Left lung (tissue), 10 donors: ENCODE results near the gene B4GALT3. TPM values are rescaled to one million over a fixed set of nuclear protein-coding genes. Genes with fewer than 3 reads are reported as not detected.

ENCODE experiments used
- ATAC-seq: fragments of 200-7000 bp; cut with Tn5 transposase; one replicate; pipeline ENCODE4 v1.9.1; 2020; ENCODE audit warnings: moderate library complexity
- DNase-seq, 4 donors: peaks; one replicate each; pipeline ENCODE4 v3.0.0-alpha.2; 2013 to 2020
- H3K27ac ChIP-seq, 2 donors: fragments of 200-600 bp; sonication (generic) in 1 of 2; one replicate each; pipeline versions ENCODE4 v1.5.0 to v1.8.0; 2020 to 2021
- H3K27me3 ChIP-seq, 2 donors: fragments of 200-600 bp; sonication (generic) in 1 of 2; one replicate each; pipeline versions ENCODE4 v1.5.0 to v1.8.0; 2020 to 2021
- H3K36me3 ChIP-seq, 2 donors: fragments of 200-600 bp; sonication (generic) in 1 of 2; one replicate each; pipeline versions ENCODE4 v1.5.0 to v1.8.0; 2020 to 2021
- H3K4me1 ChIP-seq, 2 donors: fragments of 200-600 bp; one replicate each; pipeline ENCODE4 v1.8.0; 2021
- H3K4me3 ChIP-seq, 2 donors: fragments of 200-600 bp; sonication (generic) in 1 of 2; one replicate each; pipeline versions ENCODE4 v1.5.0 to v1.8.0; 2020 to 2021; ENCODE audit warnings: mild to moderate bottlenecking in 1 of 2
- H3K9me3 ChIP-seq, 2 donors: fragments of 200-600 bp; sonication (generic) in 1 of 2; one replicate each; pipeline versions ENCODE4 v1.5.0 to v1.8.0; 2020 to 2021
- intact Hi-C, 2 donors: fragments of 100-400 bp; cut with DNase I; formaldehyde crosslinking; loops; one replicate each; pipeline versions ENCODE4 v1.11.2 to v1.14.2; 2022
- polyA plus RNA-seq, 6 donors: library from polyadenylated mRNA; unstranded; fragments of 120-200 nt; gene quantifications; one replicate each; pipeline ENCODE4 v1.2.1, GENCODE V29; 2013; ENCODE audit not compliant: insufficient read length in 6 of 6
- total RNA-seq, 2 donors: library from RNA; stranded (reverse); fragmentation: NEBNext Ultra II Directional; extraction: Animal tissue kit (Norgen Biotek cat#: 25700); gene quantifications; one replicate each; pipeline ENCODE4 v1.2.1, GENCODE V29; 2021
- TF ChIP-seq, protein P1 (sequence below), 2 donors: fragments of 200-600 bp; sonication (generic) in 1 of 2; IDR thresholded peaks; one replicate each; pipeline versions ENCODE4 v1.5.0 to v1.8.0; 2021; ENCODE audit warnings: antibody characterized with exemption in 2 of 2
- donor health status: DM: no; HTN: yes; CAD: no.
- donor health status: DM: no; HTN: no; CAD: no.

Gene B4GALT3
- total and polyA plus RNA-seq, 8 donors: 35.3 to 42.3 (median 37.2) TPM

- peaks cover 15 to 85% of the 10 kb centered on the region in 2 donors for H3K4me1 ChIP-seq
- intact Hi-C loops: no loop called here
- DNase-seq: no peak
- no peak for ATAC-seq
- H3K27ac ChIP-seq: peak overlapping the region; percentile 15 to 44
- no peaks in the 10 kb centered on the region for H3K9me3 ChIP-seq
- H3K4me3 ChIP-seq: no peak overlapping the region
- TF ChIP-seq, protein P1, sequence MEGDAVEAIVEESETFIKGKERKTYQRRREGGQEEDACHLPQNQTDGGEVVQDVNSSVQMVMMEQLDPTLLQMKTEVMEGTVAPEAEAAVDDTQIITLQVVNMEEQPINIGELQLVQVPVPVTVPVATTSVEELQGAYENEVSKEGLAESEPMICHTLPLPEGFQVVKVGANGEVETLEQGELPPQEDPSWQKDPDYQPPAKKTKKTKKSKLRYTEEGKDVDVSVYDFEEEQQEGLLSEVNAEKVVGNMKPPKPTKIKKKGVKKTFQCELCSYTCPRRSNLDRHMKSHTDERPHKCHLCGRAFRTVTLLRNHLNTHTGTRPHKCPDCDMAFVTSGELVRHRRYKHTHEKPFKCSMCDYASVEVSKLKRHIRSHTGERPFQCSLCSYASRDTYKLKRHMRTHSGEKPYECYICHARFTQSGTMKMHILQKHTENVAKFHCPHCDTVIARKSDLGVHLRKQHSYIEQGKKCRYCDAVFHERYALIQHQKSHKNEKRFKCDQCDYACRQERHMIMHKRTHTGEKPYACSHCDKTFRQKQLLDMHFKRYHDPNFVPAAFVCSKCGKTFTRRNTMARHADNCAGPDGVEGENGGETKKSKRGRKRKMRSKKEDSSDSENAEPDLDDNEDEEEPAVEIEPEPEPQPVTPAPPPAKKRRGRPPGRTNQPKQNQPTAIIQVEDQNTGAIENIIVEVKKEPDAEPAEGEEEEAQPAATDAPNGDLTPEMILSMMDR (IDR thresholded peaks at IDR 0.05): no peak
- peaks cover 4 to 69% of the 10 kb centered on the region in 2 donors for H3K36me3 ChIP-seq
- no peaks in the 10 kb centered on the region for H3K27me3 ChIP-seq
Measured at GRCh38 chr1:161206411-161207140, 29.3 kb upstream of the B4GALT3 start.

- intact Hi-C loops: no loop called here
- Histone ChIP-seq H3K36me3 (peaks cover 0 to 24% of the 10 kb centered on the region in 2 donors), H3K4me1 (peaks cover 29 to 79% of the 10 kb centered on the region in 2 donors), H3K9me3 (no peaks in the 10 kb centered on the region), H3K4me3 (peak within 1 kb of the TSS; percentile 71 to 76), H3K27ac (peak within 1 kb of the TSS; percentile 89 to 98), H3K27me3 (no peaks in the 10 kb centered on the region)
- TF ChIP-seq, protein P1 (IDR thresholded peaks at IDR 0.05): no peak
- DNase-seq (peak; percentile 96 to 99 (median 98)), ATAC-seq (peak; percentile 93)
Measured at GRCh38 chr1:161201836-161202712, 24.8 kb upstream of the B4GALT3 start, which contains the start of gene NDUFS2. NDUFS2 (plus strand) TSS chr1:161202367; CDS start chr1:161202386, 19 bp downstream.

- TF ChIP-seq, protein P1 (IDR thresholded peaks at IDR 0.05): no peak
- peaks cover 0 to 15% of the 10 kb centered on the region in 2 donors for H3K36me3 ChIP-seq
- H3K9me3 ChIP-seq: no peaks in the 10 kb centered on the region
- DNase-seq (peak in 2 of 4 donors; percentile 53 to 71), ATAC-seq (peak; percentile 12)
- peak overlapping the region; percentile 71 to 76 for H3K4me3 ChIP-seq
- H3K27me3 ChIP-seq: no peaks in the 10 kb centered on the region
- intact Hi-C loops: no loop called here
- peaks cover 29 to 71% of the 10 kb centered on the region in 2 donors for H3K4me1 ChIP-seq
- peak overlapping the region; percentile 89 to 98 for H3K27ac ChIP-seq
Measured at GRCh38 chr1:161200992-161201835, 23.9 kb upstream of the B4GALT3 start.

DNA sequence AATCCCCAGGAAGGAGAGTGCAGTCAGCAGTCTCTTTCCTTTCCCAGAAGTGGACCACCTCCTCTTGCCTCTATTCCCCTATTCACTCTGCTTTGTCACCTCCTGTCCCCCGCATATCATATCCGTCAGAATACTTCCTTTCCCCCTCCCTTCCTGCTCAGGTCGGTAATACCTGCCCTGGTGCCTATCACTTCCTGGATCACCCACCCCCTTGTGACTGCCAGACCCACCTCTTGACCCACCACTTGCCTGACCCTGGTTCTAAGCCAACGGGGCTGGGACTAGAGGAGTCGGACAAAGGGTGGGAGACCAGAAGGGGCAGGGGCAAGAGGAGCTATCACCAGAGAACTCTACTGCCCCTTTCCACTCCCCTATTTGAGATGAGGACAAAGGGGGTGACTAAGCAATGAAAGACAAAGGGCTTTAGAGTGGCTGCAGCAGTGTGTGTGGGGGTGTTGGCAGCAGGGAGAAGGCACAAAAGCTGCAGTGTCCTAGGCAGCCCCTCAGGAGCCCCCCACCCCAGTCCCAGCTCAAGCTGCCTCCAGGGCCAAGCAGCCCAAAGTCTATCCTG is 23.2 kb upstream of the B4GALT3 start:
- intact Hi-C loops: no loop called here
- Histone ChIP-seq H3K4me3 (no peak overlapping the region), H3K4me1 (peaks cover 29 to 65% of the 10 kb centered on the region in 2 donors), H3K36me3 (peaks cover 0 to 8% of the 10 kb centered on the region in 2 donors), H3K27ac (peak overlapping the region; percentile 89 to 98), H3K9me3 (no peaks in the 10 kb centered on the region), H3K27me3 (no peaks in the 10 kb centered on the region)
- ATAC-seq (no peak), DNase-seq (no peak)
- TF ChIP-seq, protein P1 (IDR thresholded peaks at IDR 0.05): no peak
